Measurements from ENCODE around the gene MUC5B. TPM values are rescaled to one million over a fixed set of nuclear protein-coding genes. Genes with fewer than 3 reads are reported as not detected.

Gene MUC5B
- total and polyA plus RNA-seq, 3 donors from 2014 or later: 0.45 to 0.87 (median 0.50) TPM

- TF ChIP-seq POLR2A (IDR thresholded peaks at IDR 0.05): no peak
- TF ChIP-seq, protein P1, sequence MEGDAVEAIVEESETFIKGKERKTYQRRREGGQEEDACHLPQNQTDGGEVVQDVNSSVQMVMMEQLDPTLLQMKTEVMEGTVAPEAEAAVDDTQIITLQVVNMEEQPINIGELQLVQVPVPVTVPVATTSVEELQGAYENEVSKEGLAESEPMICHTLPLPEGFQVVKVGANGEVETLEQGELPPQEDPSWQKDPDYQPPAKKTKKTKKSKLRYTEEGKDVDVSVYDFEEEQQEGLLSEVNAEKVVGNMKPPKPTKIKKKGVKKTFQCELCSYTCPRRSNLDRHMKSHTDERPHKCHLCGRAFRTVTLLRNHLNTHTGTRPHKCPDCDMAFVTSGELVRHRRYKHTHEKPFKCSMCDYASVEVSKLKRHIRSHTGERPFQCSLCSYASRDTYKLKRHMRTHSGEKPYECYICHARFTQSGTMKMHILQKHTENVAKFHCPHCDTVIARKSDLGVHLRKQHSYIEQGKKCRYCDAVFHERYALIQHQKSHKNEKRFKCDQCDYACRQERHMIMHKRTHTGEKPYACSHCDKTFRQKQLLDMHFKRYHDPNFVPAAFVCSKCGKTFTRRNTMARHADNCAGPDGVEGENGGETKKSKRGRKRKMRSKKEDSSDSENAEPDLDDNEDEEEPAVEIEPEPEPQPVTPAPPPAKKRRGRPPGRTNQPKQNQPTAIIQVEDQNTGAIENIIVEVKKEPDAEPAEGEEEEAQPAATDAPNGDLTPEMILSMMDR (IDR thresholded peaks at IDR 0.05): no peak
- WGBS, 2 donors: 91 to 97% methylated on average over 9 of the region's 9 CpGs
- Histone ChIP-seq H3K27ac (no peak overlapping the region), H3K4me3 (no peak overlapping the region), H3K9me3 (no peaks in the 10 kb centered on the region), H3K4me1 (peaks cover 4% of the 10 kb centered on the region), H3K36me3 (ENCODE audit: low read depth, missing control alignments) (no peaks in the 10 kb centered on the region), H3K27me3 (no peaks in the 10 kb centered on the region)
- DNase-seq: no peak
- intact Hi-C loops (cut with DNase I; ENCODE audit: low total_unique reads): no loop called here
Measured at GRCh38 chr11:1267441-1268100, 44.7 kb downstream of the MUC5B start.

DNA sequence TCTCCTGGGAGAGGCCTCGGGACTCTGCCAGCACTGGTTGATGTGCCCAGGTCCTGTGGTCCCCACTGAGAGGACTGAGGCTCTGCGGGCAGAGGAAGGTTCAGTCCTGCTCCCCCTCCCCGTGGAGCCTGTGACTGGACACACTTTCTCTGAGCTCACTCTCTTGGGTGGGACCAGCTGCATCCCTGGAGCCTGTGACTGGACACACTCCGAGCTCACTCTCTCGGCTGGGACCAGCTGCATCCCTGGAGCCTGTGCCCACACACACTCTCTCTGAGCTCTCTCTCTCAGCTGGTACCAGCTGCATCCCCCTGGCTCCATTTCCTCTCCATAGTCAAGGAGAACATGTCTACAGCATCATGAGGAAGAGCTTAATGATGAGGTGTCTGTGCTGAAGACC is 47.1 kb downstream of the MUC5B start:
- H3K27ac ChIP-seq: no peak overlapping the region
- intact Hi-C loops (cut with DNase I; ENCODE audit: low total_unique reads): no loop called here

DNA sequence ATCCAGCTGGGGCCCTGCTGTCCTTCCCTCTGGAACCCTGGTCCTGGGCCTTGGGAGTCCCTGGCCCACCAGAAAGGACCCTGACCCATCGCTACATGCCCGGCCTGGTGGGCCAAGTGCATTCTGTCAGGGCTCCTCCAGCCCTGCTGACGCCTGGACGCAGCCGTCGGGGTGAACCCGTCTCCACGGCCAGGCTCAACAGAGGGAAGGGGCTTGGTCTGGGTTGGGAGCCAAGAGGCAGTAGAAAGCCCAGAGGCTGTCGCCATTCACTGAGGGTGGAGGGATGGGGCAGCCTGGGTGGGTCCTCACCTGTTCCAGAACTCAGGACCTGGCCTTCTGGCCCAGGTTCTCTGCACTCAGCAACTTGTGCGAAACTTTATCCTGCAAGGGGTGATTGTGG is 47.6 kb downstream of the MUC5B start:
- no peak overlapping the region for H3K27ac ChIP-seq
- intact Hi-C loops (cut with DNase I; ENCODE audit: low total_unique reads): no loop called here
- 93 to 95% methylated on average over 4 to 10 of the region's 10 CpGs for WGBS, 2 donors

More for the DNA sequence above, 47.1 kb downstream of the MUC5B start:
- Histone ChIP-seq H3K9me3 (no peaks in the 10 kb centered on the region), H3K4me3 (no peak overlapping the region), H3K36me3 (ENCODE audit: low read depth, missing control alignments) (no peaks in the 10 kb centered on the region), H3K4me1 (no peaks in the 10 kb centered on the region), H3K27me3 (no peaks in the 10 kb centered on the region)
- TF ChIP-seq, protein P1 (IDR thresholded peaks at IDR 0.05): no peak
- TF ChIP-seq POLR2A (IDR thresholded peaks at IDR 0.05): no peak
- DNase-seq: no peak
- 87 to 91% methylated on average over 5 of the region's 5 CpGs for WGBS, 2 donors

DNA sequence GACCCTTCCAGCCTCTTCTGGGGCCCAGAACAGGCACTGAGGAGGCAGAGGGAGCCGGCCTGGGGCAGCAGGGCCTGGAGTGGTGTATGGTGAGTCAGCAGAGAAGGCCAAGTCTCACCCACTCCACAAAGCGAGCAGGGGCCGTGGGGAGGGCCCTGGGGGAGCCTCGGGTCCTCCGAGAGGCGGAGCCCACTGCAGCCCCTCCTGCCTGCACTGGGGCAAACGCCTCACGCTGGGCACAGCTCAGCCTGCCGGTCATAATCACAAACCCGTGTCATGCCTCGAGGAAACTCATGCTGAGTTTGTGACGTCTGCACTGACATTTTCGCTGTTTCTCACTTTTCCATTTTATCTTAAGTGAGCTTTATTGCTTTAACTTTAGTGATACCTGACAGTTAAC is 48.1 kb downstream of the MUC5B start:
- no peaks in the 10 kb centered on the region for H3K9me3 ChIP-seq
- intact Hi-C loops (cut with DNase I; ENCODE audit: low total_unique reads): no loop called here
- no peaks in the 10 kb centered on the region for H3K36me3 ChIP-seq (ENCODE audit: low read depth, missing control alignments)
- no peaks in the 10 kb centered on the region for H3K4me1 ChIP-seq
- H3K4me3 ChIP-seq: no peak overlapping the region
- TF ChIP-seq, protein P1 (IDR thresholded peaks at IDR 0.05): no peak
- TF ChIP-seq POLR2A (IDR thresholded peaks at IDR 0.05): no peak
- no peak overlapping the region for H3K27ac ChIP-seq
- WGBS, 2 donors: 72 to 77% methylated on average over 10 to 13 of the region's 13 CpGs
- DNase-seq: no peak
- H3K27me3 ChIP-seq: no peaks in the 10 kb centered on the region

More for the DNA sequence above, 47.6 kb downstream of the MUC5B start:
- no peak for DNase-seq
- Histone ChIP-seq H3K27me3 (no peaks in the 10 kb centered on the region), H3K36me3 (ENCODE audit: low read depth, missing control alignments) (no peaks in the 10 kb centered on the region), H3K4me1 (no peaks in the 10 kb centered on the region), H3K4me3 (no peak overlapping the region), H3K9me3 (no peaks in the 10 kb centered on the region)
- TF ChIP-seq, protein P1 (IDR thresholded peaks at IDR 0.05): no peak
- TF ChIP-seq POLR2A (IDR thresholded peaks at IDR 0.05): no peak

DNA sequence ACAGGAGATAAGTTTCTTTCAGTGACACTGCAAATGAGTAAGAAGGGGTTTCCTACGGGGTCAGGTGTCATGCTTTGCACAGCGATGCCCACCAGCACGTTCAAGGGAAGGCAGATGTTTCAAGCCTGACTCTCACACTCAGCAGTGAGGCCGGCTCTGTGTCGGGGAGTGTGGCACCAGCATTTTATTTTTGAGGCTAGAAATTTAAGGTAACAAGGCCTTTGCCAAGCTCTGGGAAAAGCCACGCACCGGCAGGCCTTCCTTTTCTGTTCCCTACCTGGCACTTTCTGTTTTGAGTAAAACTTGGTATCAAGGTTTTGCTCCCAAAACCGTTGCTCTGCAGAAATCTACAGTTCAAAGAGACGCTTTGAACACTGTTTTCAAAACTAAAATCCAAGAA is 48.5 kb downstream of the MUC5B start:
- no peak for DNase-seq
- H3K4me3 ChIP-seq: no peak overlapping the region
- no peaks in the 10 kb centered on the region for H3K4me1 ChIP-seq
- intact Hi-C loops (cut with DNase I; ENCODE audit: low total_unique reads): no loop called here
- no peaks in the 10 kb centered on the region for H3K9me3 ChIP-seq
- no peaks in the 10 kb centered on the region for H3K36me3 ChIP-seq (ENCODE audit: low read depth, missing control alignments)
- H3K27me3 ChIP-seq: no peaks in the 10 kb centered on the region
- 64 to 81% methylated on average over 9 of the region's 9 CpGs for WGBS, 2 donors
- TF ChIP-seq POLR2A (IDR thresholded peaks at IDR 0.05): no peak
- TF ChIP-seq, protein P1 (IDR thresholded peaks at IDR 0.05): no peak
- no peak overlapping the region for H3K27ac ChIP-seq

Data from testis (tissue), 3 donors.